GM18520 (cell line): ENCODE data around the gene HHIPL1.

Experiments
- ATAC-seq: cut with Tn5 transposase; IDR thresholded peaks from one replicate; pipeline ENCODE4 v1.9.1; 2021; ENCODE audit not compliant: unreplicated experiment

HHIPL1 gene

DNA sequence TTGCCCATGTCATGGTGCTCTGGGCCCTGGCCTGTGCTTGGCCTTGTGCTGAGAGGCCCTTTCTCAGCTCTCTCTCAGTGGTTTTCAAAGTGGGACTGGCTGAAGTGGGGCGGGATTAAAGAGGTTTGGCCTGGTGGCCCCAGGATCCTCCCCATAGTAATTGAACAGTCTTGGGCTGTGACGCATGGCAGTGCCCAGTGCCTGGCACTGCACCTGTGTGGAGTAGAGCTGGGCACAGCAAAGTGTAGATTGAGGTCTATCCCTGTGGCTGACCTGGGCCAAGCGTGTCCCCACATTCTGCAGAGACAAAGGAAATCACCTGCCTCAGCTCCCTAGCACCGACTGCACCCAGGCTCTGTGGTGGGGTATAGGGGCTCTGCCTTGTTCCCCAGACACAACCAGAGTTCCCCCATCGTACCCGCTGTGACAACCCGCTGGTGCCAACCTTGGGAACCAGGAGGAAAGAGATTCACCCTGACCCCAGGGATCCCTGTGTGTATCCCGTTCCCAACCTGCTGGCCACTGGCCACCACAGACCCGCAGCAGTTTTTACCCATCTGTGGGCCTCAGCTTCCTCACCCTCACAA lies 29.2 kb downstream of the HHIPL1 start:
- no peak for ATAC-seq

DNA sequence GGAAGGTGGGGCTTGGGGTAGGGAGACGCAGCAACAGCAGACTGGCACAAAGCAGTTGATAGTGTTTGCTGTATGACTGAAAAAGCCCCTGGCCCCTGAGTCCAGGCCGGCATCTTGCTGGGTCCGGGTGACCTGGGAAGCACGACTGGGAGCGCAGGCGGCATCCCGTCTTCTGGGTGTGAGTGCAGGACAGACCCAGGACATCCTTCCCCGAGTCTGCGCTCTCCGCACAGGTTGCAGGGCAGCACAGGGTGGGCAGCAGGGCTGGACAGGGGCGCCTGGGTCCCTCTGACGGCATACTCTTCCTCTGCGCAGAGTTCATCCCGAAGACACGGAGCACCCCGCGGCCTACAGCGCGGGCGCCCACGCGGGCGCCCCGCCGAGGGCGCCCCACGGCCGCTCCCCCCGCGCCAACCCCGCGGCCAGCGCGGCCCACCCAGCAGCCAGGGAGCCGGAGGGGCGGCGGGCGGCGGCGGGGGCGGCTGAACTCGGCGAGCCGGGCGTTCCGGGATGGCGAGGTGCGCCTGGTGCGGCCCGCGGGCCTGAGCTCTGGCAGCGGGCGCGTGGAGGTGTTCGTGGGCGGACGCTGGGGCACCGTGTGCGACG lies 29.9 kb downstream of the HHIPL1 start:
- no peak for ATAC-seq

DNA sequence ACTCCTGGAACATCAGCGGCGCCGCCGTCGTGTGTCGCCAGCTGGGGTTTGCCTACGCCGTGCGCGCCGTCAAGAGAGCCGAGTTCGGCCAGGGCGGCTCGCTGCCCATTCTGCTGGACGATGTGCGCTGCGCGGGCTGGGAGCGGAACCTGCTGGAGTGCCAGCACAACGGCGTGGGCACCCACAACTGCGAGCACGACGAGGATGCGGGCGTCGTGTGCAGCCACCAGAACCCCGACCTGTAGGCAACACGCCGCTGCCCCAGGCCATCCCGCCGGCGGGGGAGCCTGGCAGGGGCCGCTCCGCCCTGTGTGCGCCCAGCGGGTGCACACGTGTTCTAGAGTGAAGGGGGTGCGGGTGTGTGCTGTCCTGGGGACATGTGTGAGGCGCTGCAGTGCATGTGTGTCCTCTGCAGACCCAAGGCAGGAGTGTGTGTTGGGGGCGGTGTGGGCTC lies 30.5 kb downstream of the HHIPL1 start:
- no peak for ATAC-seq

DNA sequence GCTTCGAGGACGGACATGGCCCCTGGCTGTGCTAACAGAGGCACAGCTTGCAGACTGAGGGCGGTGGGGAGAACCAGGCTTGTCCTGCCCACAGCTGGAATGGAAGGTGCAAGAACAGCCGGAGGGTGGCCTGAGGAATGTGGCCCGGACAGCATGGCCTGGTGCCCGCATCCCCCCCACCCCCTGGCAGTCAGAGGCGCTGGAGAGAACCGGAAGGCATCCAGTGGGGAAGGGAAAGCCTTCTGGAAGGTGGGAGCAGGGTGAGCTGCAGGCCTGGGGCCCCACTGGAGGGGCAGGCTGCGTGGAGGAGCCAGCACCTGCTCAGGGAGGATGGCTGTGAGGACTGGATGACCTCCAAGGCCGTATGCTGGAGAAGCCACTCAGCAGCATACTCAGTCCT lies 31.0 kb downstream of the HHIPL1 start:
- ATAC-seq: no peak

DNA sequence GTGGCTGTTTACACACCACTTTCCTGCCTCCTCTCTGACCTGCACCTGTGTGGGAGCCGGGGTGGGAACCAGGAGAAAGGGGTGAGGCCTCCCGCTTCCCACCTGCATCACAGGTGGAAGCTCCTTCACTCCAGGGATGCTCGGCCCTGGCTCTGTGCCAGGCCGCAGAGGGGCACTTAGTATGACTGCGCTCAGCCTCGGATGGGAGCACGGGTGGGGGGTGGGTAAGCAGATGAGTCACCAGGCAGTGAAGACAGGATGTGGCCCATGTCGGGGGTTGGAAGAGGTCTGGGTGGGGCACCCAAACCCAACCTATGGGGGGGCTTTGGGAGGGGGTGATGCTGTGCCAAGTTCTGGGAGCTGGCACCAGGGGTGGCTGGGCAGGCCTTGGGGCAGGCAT lies 31.7 kb downstream of the HHIPL1 start:
- ATAC-seq: no peak

DNA sequence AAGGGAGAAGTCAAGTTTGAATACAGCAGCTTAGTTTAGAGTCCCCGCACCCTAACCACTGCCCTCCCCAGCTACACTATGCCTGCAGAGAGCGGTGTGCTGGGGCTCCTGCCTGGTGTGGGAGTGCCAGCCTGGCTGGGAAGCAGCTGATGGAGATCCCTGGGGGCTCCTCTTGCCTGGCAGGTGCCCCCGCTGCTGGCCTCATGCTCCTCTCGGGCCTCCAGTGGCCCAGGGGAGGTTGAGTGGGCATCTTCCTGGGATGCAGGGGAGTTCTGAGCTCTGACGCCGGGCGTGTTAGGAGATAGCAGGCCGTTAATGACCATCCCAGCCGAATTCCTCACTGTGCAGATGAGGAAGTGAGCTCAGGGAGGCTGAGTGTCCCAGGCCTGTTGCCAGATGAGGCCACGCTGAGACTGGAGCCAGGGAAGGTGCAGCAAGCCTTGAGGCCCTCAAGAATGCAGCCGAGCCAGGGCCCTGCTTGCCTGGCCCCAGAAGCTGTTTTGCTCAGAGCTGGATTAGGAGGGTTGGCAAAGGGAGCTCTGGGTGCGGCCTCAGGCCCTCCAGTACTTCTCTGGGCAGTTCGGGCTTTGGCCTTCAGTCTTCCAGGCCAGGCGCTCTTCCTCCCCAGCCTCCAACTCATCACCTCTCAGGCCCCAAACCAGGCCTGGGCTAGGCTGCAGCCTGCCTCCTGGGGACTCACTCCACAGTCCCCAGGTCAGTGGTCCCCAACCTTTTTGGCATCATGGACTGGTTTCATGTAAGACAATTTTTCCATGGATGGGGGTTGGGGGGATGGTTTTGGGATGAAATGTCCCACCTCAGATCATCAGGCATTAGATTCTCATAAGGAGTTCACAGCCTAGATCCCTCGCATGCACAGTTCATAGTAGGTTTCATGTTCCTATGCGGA lies 32.6 kb downstream of the HHIPL1 start:
- no peak for ATAC-seq

DNA sequence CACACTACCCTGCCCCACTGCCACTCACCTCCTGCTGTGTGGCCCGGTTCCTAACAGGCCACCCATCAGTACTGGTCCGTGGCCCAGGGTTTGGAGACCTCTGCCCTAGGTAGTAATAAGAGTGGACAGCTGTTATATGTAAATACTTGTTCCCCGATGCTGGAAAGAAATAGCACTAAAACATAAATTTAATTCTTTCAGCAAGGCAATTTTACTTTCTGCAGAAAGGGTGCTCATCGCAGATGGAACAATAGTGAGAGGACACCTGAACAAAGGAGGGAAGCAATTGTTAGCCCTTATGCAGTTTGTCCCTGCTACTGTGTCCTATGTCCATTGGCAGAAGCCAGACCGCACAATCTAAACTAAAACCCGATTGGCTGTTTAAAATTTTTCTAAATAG lies 33.3 kb downstream of the HHIPL1 start:
- ATAC-seq: no peak

DNA sequence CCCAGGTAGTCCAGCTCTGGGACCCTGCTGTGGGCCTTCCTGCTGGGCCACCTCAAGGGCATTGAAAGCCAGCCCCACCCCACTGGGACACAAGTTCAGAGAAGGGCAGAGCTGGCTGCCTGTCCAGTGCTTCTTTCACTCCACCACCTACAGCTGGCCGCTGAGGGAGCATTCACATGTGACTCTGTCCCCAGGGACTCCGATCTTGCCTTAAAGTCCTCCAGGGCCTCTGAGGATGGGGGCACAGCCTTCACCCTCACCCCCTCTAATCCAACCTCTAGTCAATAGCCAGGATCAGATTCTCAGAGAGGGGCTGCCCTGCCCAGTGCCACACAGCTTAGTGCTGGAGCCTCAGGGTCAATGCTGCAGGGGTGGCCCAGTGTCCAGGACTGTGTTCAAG lies 34.2 kb downstream of the HHIPL1 start:
- ATAC-seq: no peak

DNA sequence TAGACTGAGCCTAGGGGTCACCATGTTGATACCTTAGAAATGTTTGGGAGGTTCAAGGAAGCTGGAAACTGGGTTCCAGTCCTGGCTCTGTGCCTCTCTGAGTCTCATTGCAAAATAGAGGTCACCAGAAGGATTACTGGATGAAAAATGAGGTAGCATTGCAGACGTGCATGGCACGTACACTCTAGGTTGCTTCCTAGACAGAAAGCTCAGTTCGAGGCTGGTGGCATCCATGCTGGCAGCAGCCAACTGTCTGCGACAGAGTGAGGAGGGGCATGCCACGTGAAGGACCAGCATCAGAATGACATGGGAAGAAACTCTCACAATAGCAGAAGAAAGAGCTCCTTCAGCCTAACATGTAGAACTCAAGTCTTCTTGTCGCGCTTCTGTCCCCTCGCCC lies 34.6 kb downstream of the HHIPL1 start:
- ATAC-seq: no peak

DNA sequence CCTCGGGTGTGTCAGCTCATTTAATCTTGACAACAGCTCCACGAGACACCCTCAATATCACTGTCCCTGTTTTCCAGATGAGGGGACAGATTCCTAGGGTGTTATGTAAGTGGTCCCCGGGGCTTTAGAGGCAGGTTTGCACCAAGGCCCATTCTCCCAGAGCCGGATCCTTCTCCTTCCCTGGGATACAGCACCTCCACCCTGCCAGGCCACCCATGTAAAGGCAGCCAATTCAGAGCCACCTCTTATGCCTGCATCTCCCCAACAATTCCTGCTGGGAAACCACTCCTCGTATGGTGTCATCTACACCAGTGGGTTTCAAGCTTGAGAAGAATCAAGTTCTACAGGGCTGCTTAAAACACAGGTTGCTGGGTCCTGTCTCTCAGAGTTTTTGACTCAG lies 35.1 kb downstream of the HHIPL1 start:
- ATAC-seq: no peak

DNA sequence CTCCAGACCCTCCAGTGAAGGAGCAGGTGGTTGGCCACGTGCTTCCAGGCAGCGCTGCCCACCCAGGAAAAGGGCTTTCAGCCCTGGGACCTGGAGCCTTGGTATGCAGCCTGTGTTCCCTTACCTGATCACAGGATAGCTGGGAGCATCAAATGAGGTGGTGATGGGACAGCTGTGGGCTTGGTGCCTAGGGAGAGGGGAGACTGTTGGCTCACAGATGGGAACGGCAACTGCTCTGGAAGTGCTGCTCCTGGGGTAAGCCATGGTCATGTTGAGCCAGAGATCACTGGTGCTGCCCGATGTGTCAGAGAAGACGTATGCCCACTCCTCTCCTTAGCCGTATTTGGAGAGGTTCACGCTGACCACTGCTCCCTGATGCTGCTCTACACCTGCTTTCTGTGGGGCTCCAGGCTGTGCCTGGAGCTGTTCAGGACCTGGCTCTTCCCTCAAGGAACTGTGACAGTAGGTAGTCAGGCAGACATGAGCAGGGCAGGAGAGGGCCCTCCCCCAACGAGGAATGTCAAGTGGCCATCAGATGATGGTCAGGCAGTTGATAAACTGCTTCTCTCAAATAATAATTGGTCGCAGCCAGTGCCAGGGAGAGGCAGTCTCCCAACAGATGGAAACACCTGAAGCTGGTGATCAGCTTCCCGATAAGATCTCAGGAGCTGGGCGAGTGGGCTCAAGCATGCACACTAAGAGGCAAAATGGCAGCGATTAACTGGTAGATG lies 36.3 kb downstream of the HHIPL1 start:
- ATAC-seq: no peak

DNA sequence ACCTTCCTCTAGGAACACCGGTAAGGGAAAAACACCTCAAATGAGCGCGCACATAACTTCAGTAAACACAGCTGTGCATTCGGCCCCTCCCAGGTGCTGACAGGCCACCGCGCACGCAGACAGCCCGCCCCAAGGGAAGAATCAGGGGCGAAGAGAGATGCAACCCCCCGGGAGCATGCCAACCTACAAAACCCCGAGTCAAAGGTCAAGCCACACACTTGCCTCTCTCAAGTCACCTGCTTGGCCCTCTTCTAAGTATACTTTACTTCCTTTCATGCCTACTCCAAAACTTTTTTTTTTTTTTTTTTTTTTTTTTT lies 36.9 kb downstream of the HHIPL1 start:
- ATAC-seq: no peak

DNA sequence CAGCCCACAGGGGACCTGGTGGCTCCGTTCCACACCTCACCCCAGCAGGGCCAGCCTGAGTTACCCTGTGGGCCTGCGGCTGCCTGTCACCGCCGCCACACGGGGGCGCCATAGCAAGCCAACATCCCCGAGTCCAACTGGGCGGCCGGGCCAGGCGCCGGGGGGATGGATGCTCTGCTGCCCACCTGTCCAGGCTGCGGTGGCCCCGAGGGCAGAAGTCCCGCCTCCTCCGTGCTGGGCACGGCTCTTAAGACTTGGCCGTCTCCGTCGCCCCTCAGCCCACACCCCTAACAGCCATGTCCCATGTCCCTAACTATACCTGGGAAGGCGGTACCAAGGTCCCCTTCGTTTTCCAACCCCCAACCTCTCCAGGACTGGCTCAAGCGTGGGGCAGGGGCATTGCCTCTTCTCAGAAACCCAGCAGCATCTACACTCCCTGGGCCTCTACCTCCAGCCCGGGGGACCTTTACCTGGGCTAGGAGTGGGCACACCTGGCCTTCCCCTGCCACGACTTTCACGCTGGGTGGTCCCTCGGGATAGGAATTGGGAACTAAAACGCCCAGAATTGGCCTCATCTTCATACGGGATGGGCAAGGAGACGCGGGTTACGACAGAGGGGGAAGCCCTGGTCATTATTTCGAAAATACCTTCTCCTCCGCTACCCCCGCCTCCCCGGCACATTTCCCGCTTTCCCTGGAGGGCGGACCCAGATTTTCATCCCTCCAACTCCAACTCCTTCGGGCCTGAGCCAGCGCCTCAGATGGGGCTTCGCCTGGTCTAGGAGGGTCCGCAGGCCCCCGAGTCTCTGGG lies 38.1 kb downstream of the HHIPL1 start:
- ATAC-seq: no peak

DNA sequence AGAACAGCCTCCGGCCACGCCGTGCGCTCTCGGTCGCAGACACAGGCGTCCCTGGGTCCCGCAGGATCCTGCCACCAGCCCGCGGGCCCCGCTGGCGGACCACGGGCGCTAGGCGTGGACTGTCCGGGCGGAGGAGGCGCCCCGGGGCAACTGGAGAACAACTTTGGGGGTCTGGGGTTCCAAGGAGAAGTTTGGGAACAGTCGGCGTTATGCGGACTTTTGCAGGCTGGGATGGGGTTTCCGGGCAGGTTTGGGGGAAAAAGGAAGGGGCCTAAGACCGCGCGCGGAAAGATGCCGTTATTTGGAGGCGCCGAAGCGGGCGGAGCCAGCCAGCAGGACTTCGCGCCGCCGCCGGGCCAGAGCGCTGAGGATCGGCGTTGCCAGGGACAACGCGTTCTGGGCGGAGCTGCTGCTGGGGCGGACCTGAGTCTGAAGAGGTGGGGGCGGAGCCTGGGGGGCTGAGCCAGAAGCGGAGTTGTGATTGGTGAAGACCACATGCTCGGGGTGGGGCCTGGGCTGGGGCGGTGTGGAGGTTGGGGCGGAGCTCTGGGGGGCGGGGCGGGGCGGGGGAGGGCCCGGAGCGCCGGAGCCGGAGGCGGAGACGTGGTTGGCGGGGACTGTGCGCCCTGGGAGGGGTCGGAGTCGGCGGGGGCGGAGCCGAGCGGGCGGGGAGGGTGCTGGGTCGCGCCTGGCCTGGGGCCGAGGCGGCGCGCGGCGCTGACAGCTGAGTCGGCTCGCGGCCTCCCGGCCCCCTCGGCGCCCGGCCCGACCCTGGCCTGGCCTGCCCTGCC lies 38.9 kb downstream of the HHIPL1 start, which contains the start of gene CYP46A1:
CYP46A1 (plus strand) TSS at position 680 of the 791 bp plus-strand sequence. CDS start 120 bp downstream, outside the sequence.
- ATAC-seq: peak; percentile 85

DNA sequence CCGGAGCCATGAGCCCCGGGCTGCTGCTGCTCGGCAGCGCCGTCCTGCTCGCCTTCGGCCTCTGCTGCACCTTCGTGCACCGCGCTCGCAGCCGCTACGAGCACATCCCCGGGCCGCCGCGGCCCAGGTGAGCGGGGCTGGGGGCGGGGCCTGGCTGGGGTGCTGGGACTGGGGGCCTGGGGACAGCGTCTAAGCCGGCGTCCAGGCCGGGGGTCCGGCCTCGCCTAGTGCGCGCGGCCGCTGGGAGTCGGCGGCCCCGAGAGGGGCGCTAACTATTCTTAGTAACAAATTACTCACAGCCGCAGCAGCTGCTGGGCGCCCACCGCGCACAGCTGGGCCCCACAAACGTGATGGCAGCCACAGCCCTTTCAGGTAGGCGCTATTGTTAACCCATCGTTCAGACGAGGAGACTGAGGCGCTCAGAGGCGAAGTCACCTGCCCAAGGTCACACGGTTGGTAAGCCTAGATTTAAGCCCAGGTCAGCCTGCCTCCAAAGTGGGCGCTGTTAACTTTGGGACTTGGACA lies 39.5 kb downstream of the HHIPL1 start:
- ATAC-seq: peak; percentile 25

DNA sequence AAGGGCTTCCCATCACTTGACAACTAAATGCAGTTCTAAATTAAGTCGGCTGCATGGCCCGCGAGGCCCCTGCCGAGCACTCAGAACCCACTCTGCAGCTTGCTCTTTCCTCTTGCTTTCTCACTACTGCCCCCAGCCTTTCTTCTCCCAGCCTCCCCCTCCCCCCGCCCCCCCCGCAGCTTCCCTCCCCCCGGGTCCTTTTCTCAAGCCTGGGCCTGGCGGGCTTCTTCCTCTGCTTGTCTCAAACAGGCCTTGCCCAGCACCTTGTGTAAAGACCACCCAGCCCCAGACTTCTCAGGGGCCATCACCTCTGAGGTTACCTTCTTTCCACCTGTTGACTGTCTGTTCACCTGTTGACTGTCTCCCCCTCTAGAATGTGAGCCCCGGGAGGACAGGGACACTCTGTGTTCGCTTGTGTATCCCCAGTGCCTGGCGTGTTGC lies 40.2 kb downstream of the HHIPL1 start:
- ATAC-seq: no peak

DNA sequence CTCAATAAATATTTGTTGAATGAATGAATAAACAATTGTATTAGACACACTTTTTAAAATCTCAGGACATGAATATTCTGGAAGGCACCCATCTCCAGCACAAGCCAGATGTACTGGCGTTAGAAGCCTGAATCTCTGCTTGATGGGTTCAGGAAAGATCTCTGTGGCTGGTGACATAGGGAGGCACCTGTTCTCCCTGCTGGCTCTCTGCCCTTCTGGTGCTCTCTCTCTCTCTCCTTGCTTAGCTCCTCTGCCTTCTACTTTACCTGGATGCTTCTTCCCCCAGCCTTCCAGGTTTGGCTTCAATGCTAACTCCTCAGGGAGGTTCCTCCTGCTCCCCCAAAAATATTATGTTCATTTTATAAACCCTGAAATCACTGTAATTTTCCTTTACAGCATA lies 40.7 kb downstream of the HHIPL1 start:
- no peak for ATAC-seq

DNA sequence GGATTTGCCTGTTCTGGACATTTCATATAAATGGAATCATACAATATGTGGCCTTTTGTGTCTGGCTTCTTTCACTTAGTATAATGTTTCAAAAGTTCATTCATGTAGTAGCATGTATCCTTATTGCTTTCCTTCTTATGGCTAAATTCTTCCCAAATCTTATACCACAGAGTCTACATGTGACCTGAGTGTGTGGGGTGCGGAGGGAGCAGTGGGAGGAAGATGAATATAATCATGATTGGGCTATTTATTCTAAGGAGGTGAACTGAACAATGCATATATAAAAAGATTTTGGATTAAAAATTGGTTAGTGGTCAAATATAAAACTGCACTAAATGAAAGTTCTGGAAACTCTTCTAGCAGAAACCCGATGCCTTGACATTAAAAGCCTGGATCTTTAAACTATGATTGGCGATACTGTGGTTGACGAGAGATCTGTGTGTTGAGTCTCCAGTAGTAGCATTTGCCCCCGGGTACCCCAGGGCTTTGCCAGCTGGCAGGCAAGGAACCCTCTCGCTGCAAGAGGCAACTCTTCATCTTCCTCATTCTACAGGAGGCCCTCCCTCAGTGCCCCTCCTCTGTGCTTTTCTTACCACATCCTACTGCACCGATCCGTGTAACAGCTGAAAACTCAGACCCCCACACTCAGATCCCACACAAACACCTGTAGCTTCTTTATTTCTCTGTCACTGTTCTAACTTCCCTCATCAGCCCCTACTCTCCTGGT lies 41.8 kb downstream of the HHIPL1 start:
- ATAC-seq: no peak
